GM12873 (cell line): ENCODE data around the gene RALA.

ENCODE experiments used
- CTCF ChIP-seq: IDR thresholded peaks from 2 replicates; pipeline ENCODE4 v1.5.1; 2012; ENCODE audit warnings: low read depth, mild to moderate bottlenecking, moderate library complexity, low read length, control low read depth; ENCODE audit not compliant: insufficient read depth; ENCODE audit errors: missing control alignments

Gene RALA

GRCh38 chr7:39721919-39722597 lies 98.7 kb downstream of the RALA start:
- TF ChIP-seq CTCF: no peak

- TF ChIP-seq CTCF: no peak
These were observed 104.0 kb downstream of the RALA start for GRCh38 chr7:39727231-39728012.

- TF ChIP-seq CTCF: no peak
These were observed 109.7 kb downstream of the RALA start for GRCh38 chr7:39732837-39733804.

GRCh38 chr7:39733881-39734632 lies 110.7 kb downstream of the RALA start:
- no peak for TF ChIP-seq CTCF

GRCh38 chr7:39734633-39735004 lies 111.2 kb downstream of the RALA start:
- TF ChIP-seq CTCF: no peak

GRCh38 chr7:39735903-39736302 lies 112.5 kb downstream of the RALA start:
- TF ChIP-seq CTCF: no peak
